Measurements from ENCODE around the gene ZIC4.

ZIC4 gene

DNA sequence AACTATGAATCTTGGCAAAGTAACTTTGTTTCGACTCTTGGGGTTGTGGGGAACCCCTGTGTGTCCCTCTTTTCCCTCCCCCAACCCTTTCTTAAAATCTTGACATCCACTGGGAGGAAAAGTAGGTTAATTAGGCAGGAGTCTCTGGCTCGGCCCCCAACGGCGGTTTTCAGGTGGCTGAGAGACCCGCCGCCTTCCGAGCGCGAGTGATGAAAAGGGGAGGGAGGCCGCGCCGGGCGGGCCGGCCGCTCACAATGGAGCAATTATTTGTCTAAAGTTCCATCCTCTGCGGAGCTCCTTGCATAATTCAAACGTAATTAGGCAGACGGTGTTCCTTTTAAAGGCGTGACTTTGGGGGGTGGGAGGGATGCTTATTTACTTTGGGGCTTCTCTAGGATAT lies 51.7 kb downstream of the ZIC4 start:
- CTCF ChIA-PET: no interaction called here
- Histone ChIP-seq H3K9me3 (ENCODE audit: control extremely low read depth in 1 of 5, control insufficient read depth in 4 of 5, insufficient read depth in 2 of 5, low read depth in 1 of 5, low read length in 4 of 5) (peaks cover 1 to 16% (median 14%) of the 10 kb centered on the region in 5 experiments), H3K4me1 (ENCODE audit: control extremely low read depth in 1 of 4, control insufficient read depth in 4 of 4, insufficient read depth in 4 of 4, low read length in 3 of 4) (no peaks in the 10 kb centered on the region), H3K36me3 (ENCODE audit: control insufficient read depth in 4 of 4, insufficient read depth in 4 of 4, low read length in 3 of 4) (no peaks in the 10 kb centered on the region), H3K27ac (ENCODE audit: insufficient read depth in 1 of 2, low read depth in 1 of 2, low read length in 2 of 2, poor library complexity in 1 of 2, severe bottlenecking in 2 of 2) (no peak overlapping the region), H3K4me3 (ENCODE audit: control insufficient read depth in 1 of 7, extremely low read depth in 1 of 7, insufficient read depth in 4 of 7, low read depth in 2 of 7, low read length in 6 of 7) (no peak overlapping the region), H3K27me3 (replicated peaks in 2 of 5; ENCODE audit: control insufficient read depth in 4 of 5, insufficient read depth in 5 of 5, low read length in 4 of 5) (peaks cover 41 to 79% (median 53%) of the 10 kb centered on the region in 5 experiments)
- WGBS (ENCODE audit: insufficient coverage): 13% methylated on average over 17 of the region's 19 CpGs
- DNase-seq: no peak
- POLR2A ChIA-PET: no interaction called here

DNA sequence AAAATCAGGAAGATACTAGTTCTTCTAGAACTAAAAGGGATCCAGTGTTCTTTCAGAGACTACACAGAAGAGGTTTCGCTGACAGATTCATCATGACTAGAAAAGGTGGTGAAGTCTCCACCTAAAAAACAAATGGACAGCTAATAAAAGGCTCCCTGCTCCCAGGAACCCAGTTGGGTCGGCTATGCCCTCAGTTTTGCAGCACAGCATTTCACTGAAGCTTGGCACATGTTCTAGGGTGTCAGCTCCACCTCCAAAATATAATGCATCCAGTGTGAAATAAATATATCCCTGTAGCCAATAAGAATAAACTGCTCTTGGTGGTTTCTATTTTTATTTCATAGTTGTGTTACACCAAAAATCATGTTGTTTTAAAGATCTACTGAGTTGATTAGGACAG lies 55.0 kb downstream of the ZIC4 start:
- Histone ChIP-seq H3K27me3 (replicated peaks in 2 of 5; ENCODE audit: control insufficient read depth in 4 of 5, insufficient read depth in 5 of 5, low read length in 4 of 5) (peaks cover 21 to 46% (median 34%) of the 10 kb centered on the region in 5 experiments), H3K4me1 (ENCODE audit: control extremely low read depth in 1 of 4, control insufficient read depth in 4 of 4, insufficient read depth in 4 of 4, low read length in 3 of 4) (no peaks in the 10 kb centered on the region), H3K36me3 (ENCODE audit: control insufficient read depth in 4 of 4, insufficient read depth in 4 of 4, low read length in 3 of 4) (no peaks in the 10 kb centered on the region), H3K4me3 (ENCODE audit: control insufficient read depth in 1 of 7, extremely low read depth in 1 of 7, insufficient read depth in 4 of 7, low read depth in 2 of 7, low read length in 6 of 7) (no peak overlapping the region), H3K27ac (ENCODE audit: insufficient read depth in 1 of 2, low read depth in 1 of 2, low read length in 2 of 2, poor library complexity in 1 of 2, severe bottlenecking in 2 of 2) (no peak overlapping the region), H3K9me3 (ENCODE audit: control extremely low read depth in 1 of 5, control insufficient read depth in 4 of 5, insufficient read depth in 2 of 5, low read depth in 1 of 5, low read length in 4 of 5) (peaks cover 0 to 3% (median 1%) of the 10 kb centered on the region in 5 experiments)
- DNase-seq: no peak
- CTCF ChIA-PET: no interaction called here
- WGBS (ENCODE audit: insufficient coverage): 100% methylated on average over 1 of the region's 2 CpGs
- POLR2A ChIA-PET: no interaction called here

- H3K9me3 ChIP-seq (ENCODE audit: control extremely low read depth in 1 of 5, control insufficient read depth in 4 of 5, insufficient read depth in 2 of 5, low read depth in 1 of 5, low read length in 4 of 5): peaks cover 0 to 1% (median 0%) of the 10 kb centered on the region in 5 experiments
- no CpG with 5 or more reads among the region's 1 CpG for WGBS (ENCODE audit: insufficient coverage)
- no peak overlapping the region for H3K27ac ChIP-seq (ENCODE audit: insufficient read depth in 1 of 2, low read depth in 1 of 2, low read length in 2 of 2, poor library complexity in 1 of 2, severe bottlenecking in 2 of 2)
- no peak overlapping the region for H3K4me3 ChIP-seq (ENCODE audit: control insufficient read depth in 1 of 7, extremely low read depth in 1 of 7, insufficient read depth in 4 of 7, low read depth in 2 of 7, low read length in 6 of 7)
- H3K4me1 ChIP-seq (ENCODE audit: control extremely low read depth in 1 of 4, control insufficient read depth in 4 of 4, insufficient read depth in 4 of 4, low read length in 3 of 4): no peaks in the 10 kb centered on the region
- peaks cover 6 to 24% (median 18%) of the 10 kb centered on the region in 5 experiments for H3K27me3 ChIP-seq (replicated peaks in 2 of 5; ENCODE audit: control insufficient read depth in 4 of 5, insufficient read depth in 5 of 5, low read length in 4 of 5)
- CTCF ChIA-PET: interaction anchor here (1.1 kb wide), 1 partner anchor 31 kb away, joined by 3 read pairs; no protein-coding TSS in a partner anchor
- POLR2A ChIA-PET: no interaction called here
- no peaks in the 10 kb centered on the region for H3K36me3 ChIP-seq (ENCODE audit: control insufficient read depth in 4 of 4, insufficient read depth in 4 of 4, low read length in 3 of 4)
- no peak for DNase-seq
These were observed 57.4 kb downstream of the ZIC4 start for GRCh38 chr3:147348976-147349375.

- Histone ChIP-seq H3K4me1 (ENCODE audit: control extremely low read depth in 1 of 4, control insufficient read depth in 4 of 4, insufficient read depth in 4 of 4, low read length in 3 of 4) (no peaks in the 10 kb centered on the region), H3K4me3 (ENCODE audit: control insufficient read depth in 1 of 7, extremely low read depth in 1 of 7, insufficient read depth in 4 of 7, low read depth in 2 of 7, low read length in 6 of 7) (no peak overlapping the region), H3K27ac (ENCODE audit: insufficient read depth in 1 of 2, low read depth in 1 of 2, low read length in 2 of 2, poor library complexity in 1 of 2, severe bottlenecking in 2 of 2) (no peak overlapping the region), H3K9me3 (ENCODE audit: control extremely low read depth in 1 of 5, control insufficient read depth in 4 of 5, insufficient read depth in 2 of 5, low read depth in 1 of 5, low read length in 4 of 5) (no peaks in the 10 kb centered on the region), H3K27me3 (replicated peaks in 2 of 5; ENCODE audit: control insufficient read depth in 4 of 5, insufficient read depth in 5 of 5, low read length in 4 of 5) (peaks cover 0 to 2% (median 0%) of the 10 kb centered on the region in 5 experiments), H3K36me3 (ENCODE audit: control insufficient read depth in 4 of 4, insufficient read depth in 4 of 4, low read length in 3 of 4) (no peaks in the 10 kb centered on the region)
- DNase-seq: no peak
- POLR2A ChIA-PET: no interaction called here
- CTCF ChIA-PET: interaction anchor here (1.4 kb wide), 1 partner anchor 11 kb away, joined by 3 read pairs; no protein-coding TSS in a partner anchor
- WGBS (ENCODE audit: insufficient coverage): 67% methylated on average over 1 of the region's 1 CpG
These were observed 62.4 kb downstream of the ZIC4 start for GRCh38 chr3:147343926-147344325.

DNA sequence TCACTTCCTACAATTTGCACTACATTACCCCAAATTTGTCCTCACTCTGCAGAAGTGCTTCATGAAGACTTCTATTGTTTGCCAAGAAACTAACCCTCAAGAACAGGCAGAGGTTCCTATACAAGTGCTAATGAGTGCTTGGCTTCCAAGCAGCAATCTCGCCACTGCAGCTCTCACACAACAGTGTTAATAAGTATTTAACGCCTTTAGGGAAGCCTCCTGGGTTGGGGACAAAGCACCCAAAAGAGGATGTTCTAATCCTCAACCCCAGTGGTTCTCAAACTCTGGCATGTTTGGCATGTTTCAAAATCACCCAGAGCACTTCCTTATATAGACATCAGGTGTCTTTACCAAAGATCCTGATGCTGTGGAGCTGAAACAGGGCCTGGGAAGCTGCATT lies 64.6 kb downstream of the ZIC4 start:
- no peaks in the 10 kb centered on the region for H3K9me3 ChIP-seq (ENCODE audit: control extremely low read depth in 1 of 5, control insufficient read depth in 4 of 5, insufficient read depth in 2 of 5, low read depth in 1 of 5, low read length in 4 of 5)
- peaks cover 0 to 7% (median 2%) of the 10 kb centered on the region in 5 experiments for H3K27me3 ChIP-seq (replicated peaks in 2 of 5; ENCODE audit: control insufficient read depth in 4 of 5, insufficient read depth in 5 of 5, low read length in 4 of 5)
- ChIA-PET POLR2A (no interaction called here), CTCF (no interaction called here)
- H3K4me3 ChIP-seq (ENCODE audit: control insufficient read depth in 1 of 7, extremely low read depth in 1 of 7, insufficient read depth in 4 of 7, low read depth in 2 of 7, low read length in 6 of 7): no peak overlapping the region
- H3K27ac ChIP-seq (ENCODE audit: insufficient read depth in 1 of 2, low read depth in 1 of 2, low read length in 2 of 2, poor library complexity in 1 of 2, severe bottlenecking in 2 of 2): no peak overlapping the region
- no peak for DNase-seq
- WGBS (ENCODE audit: insufficient coverage): 81% methylated on average over 2 of the region's 2 CpGs
- H3K36me3 ChIP-seq (ENCODE audit: control insufficient read depth in 4 of 4, insufficient read depth in 4 of 4, low read length in 3 of 4): no peaks in the 10 kb centered on the region
- no peaks in the 10 kb centered on the region for H3K4me1 ChIP-seq (ENCODE audit: control extremely low read depth in 1 of 4, control insufficient read depth in 4 of 4, insufficient read depth in 4 of 4, low read length in 3 of 4)

GRCh38 chr3:147336543-147337278 lies 69.6 kb downstream of the ZIC4 start:
- Histone ChIP-seq H3K4me3 (ENCODE audit: control insufficient read depth in 1 of 7, extremely low read depth in 1 of 7, insufficient read depth in 4 of 7, low read depth in 2 of 7, low read length in 6 of 7) (no peak overlapping the region), H3K27ac (ENCODE audit: insufficient read depth in 1 of 2, low read depth in 1 of 2, low read length in 2 of 2, poor library complexity in 1 of 2, severe bottlenecking in 2 of 2) (no peak overlapping the region), H3K27me3 (replicated peaks in 2 of 5; ENCODE audit: control insufficient read depth in 4 of 5, insufficient read depth in 5 of 5, low read length in 4 of 5) (peaks cover 0 to 10% (median under 1%) of the 10 kb centered on the region in 5 experiments), H3K4me1 (ENCODE audit: control extremely low read depth in 1 of 4, control insufficient read depth in 4 of 4, insufficient read depth in 4 of 4, low read length in 3 of 4) (no peaks in the 10 kb centered on the region), H3K36me3 (ENCODE audit: control insufficient read depth in 4 of 4, insufficient read depth in 4 of 4, low read length in 3 of 4) (no peaks in the 10 kb centered on the region), H3K9me3 (ENCODE audit: control extremely low read depth in 1 of 5, control insufficient read depth in 4 of 5, insufficient read depth in 2 of 5, low read depth in 1 of 5, low read length in 4 of 5) (no peaks in the 10 kb centered on the region)
- ChIA-PET CTCF (no interaction called here), POLR2A (no interaction called here)
- no peak for DNase-seq
- 21% methylated on average over 3 of the region's 4 CpGs for WGBS (ENCODE audit: insufficient coverage)

Measured in common myeloid progenitor, CD34-positive (primary cell).